NCI-H1048 (cell line): Measurements from ENCODE around the gene ZBTB48.
A peak's percentile ranks its signal among the peaks of the same experiment; 100 is the strongest.
"Not testable (repeated sequence)": the region's sequence is repeated elsewhere in the genome, so short reads cannot be mapped to it uniquely, and the experiment has no call there.

Source experiments
- DNase-seq: peaks from one replicate; lab custom pipeline; 2025; lab: John Stamatoyannopoulos, UW

The ZBTB48 gene

GRCh38 chr1:6591222-6591621, 11.4 kb downstream of the ZBTB48 start:
- no peak for DNase-seq

GRCh38 chr1:6591644-6592043, 11.8 kb downstream of the ZBTB48 start:
- DNase-seq: no peak

- no peak for DNase-seq
Observed at GRCh38 chr1:6592441-6592840, 12.6 kb downstream of the ZBTB48 start.

GRCh38 chr1:6592865-6593593, 13.2 kb downstream of the ZBTB48 start:
- DNase-seq: no peak

- DNase-seq: no peak
Observed at GRCh38 chr1:6593810-6594209, 14.0 kb downstream of the ZBTB48 start.

GRCh38 chr1:6594977-6595740, 15.4 kb downstream of the ZBTB48 start:
- no peak for DNase-seq

- DNase-seq: no peak
Observed at GRCh38 chr1:6596351-6596750, 16.6 kb downstream of the ZBTB48 start.

- no peak for DNase-seq
Observed at GRCh38 chr1:6596886-6597776, 17.3 kb downstream of the ZBTB48 start.

GRCh38 chr1:6597777-6598131, 18.0 kb downstream of the ZBTB48 start:
- DNase-seq: no peak

- DNase-seq: no peak
Observed at GRCh38 chr1:6599141-6599975, 19.6 kb downstream of the ZBTB48 start.

- not testable (repeated sequence) for DNase-seq
Observed at GRCh38 chr1:6599991-6600390, 20.2 kb downstream of the ZBTB48 start.

GRCh38 chr1:6600410-6601048, 20.7 kb downstream of the ZBTB48 start:
- DNase-seq: no peak

- DNase-seq: no peak
Observed at GRCh38 chr1:6601049-6601922, 21.5 kb downstream of the ZBTB48 start.

- DNase-seq: no peak
Observed at GRCh38 chr1:6601923-6602668, 22.3 kb downstream of the ZBTB48 start.

- peak; percentile 76 for DNase-seq
Observed at GRCh38 chr1:6602669-6603237, 23.0 kb downstream of the ZBTB48 start, which contains the start of gene KLHL21. Gene KLHL21 (minus strand): TSS chr1:6602869. CDS start chr1:6602817, 52 bp downstream.

GRCh38 chr1:6603238-6603914, 23.6 kb downstream of the ZBTB48 start:
- DNase-seq: peak; percentile 61

GRCh38 chr1:6603915-6604558, 24.2 kb downstream of the ZBTB48 start:
- no peak for DNase-seq
